NT2/D1 (cell line): ENCODE results near the gene SLCO4A1.

Experiments used
- DNase-seq: peaks from one replicate; pipeline ENCODE4 v3.0.0-alpha.2; 2011; ENCODE audit warnings: low read depth, low spot score
- H3K27me3 ChIP-seq: 2 replicates; pipeline ENCODE4 v1.6.0; 2011; ENCODE audit warnings: mild to moderate bottlenecking; ENCODE audit not compliant: insufficient read length, insufficient read depth
- H3K36me3 ChIP-seq: 2 replicates; pipeline ENCODE4 v1.6.1; 2011; ENCODE audit warnings: mild to moderate bottlenecking, low read length, mixed read lengths; ENCODE audit not compliant: insufficient read depth, insufficient read length
- H3K4me1 ChIP-seq: 2 replicates; pipeline ENCODE4 v1.5.1; 2011; ENCODE audit not compliant: insufficient read depth, insufficient read length
- H3K4me3 ChIP-seq: 2 replicates; pipeline ENCODE4 v1.5.1; 2011; ENCODE audit warnings: low read depth; ENCODE audit not compliant: insufficient read length
- H3K9ac ChIP-seq: 2 replicates; pipeline ENCODE4 v1.6.0; 2011; ENCODE audit warnings: low read depth; ENCODE audit not compliant: insufficient read length
- H3K9me3 ChIP-seq: 2 replicates; pipeline ENCODE4 v1.5.1; 2011; ENCODE audit warnings: mild to moderate bottlenecking, low read length; ENCODE audit not compliant: insufficient read depth
- SUZ12 ChIP-seq: IDR thresholded peaks from 2 replicates; pipeline ENCODE4 v1.6.1; 2011; ENCODE audit not compliant: insufficient read length, insufficient read depth; ENCODE audit errors: extremely low read depth
- YY1 ChIP-seq: IDR thresholded peaks from 2 replicates; pipeline ENCODE4 v1.6.1; 2011; ENCODE audit not compliant: insufficient read length, insufficient read depth
- ZNF274 ChIP-seq: IDR thresholded peaks from 2 replicates; pipeline ENCODE4 v1.6.1; 2011; ENCODE audit warnings: mild to moderate bottlenecking, low read depth, low read length

SLCO4A1 gene

DNA sequence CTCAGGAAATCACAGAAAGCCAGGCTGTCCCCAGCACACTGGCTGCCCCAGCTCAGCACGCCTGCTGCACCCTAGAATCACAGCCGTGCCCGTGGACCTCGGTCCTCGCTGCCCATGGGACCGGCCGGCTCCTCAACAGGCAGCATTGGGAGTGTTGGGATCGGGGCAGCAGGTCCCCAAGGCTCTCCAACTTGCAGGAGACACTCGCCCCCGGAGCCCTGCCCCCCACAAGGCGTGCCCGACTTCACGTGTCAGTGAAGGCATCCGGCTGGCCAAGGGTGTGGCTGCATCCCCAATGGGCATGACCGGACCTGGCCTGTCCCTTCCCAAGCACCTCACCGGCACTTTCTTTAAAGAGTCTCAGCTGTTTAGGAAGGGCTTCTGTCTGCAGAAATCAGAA, 63.3 kb downstream of the SLCO4A1 start:
- DNase-seq = no peak
- no peaks in the 10 kb centered on the region for H3K9me3 ChIP-seq
- H3K4me1 ChIP-seq = peaks cover 13% of the 10 kb centered on the region
- H3K4me3 ChIP-seq = no peak overlapping the region
- peaks cover 49% of the 10 kb centered on the region for H3K27me3 ChIP-seq
- TF ChIP-seq YY1 = no peak
- no peak overlapping the region for H3K9ac ChIP-seq
- no peaks in the 10 kb centered on the region for H3K36me3 ChIP-seq

DNA sequence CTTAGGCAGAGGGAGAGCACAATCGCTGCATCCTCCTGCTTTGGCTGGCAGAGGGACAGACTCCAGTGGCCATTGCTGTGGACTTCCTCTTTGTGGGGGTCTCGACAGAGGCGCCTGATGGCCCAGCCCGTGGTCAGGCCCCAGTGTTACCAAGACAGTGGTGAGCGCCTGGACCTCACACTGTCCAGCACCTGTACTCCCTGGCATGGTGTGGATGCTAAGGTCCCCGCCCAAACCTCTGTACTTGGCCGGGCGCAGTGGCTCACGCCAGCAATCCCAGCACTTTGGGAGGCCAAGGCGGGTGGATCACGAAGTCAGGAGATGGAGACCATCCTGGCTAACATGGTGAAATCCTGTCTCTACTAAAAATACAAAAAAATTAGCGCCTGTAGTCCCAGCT, 64.0 kb downstream of the SLCO4A1 start:
- Histone ChIP-seq H3K9ac (no peak overlapping the region), H3K4me3 (no peak overlapping the region), H3K9me3 (no peaks in the 10 kb centered on the region), H3K27me3 (peaks cover 56% of the 10 kb centered on the region), H3K4me1 (peaks cover 13% of the 10 kb centered on the region), H3K36me3 (no peaks in the 10 kb centered on the region)
- TF ChIP-seq ZNF274 (no peak), SUZ12 (no peak)
- no peak for DNase-seq

DNA sequence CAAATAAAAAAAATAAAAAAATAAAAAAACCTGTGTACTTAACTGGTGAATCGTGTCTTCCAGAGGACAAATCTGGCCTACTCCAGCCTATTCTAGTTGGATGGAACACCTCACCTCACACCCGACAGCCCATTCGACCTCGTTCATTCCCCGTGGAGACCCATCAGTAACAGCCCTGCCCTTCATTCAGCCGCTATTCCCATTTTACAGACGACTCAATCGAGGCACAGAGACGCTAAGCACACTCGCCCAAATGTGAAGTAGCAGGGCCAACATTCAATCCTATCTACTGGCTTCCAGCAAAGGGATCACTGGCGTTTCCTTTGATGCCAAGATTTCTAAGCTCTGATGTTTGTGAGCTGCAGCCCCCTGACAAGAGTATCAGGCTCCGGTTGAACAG, 64.6 kb downstream of the SLCO4A1 start:
- TF ChIP-seq ZNF274 (no peak), SUZ12 (no peak), YY1 (no peak)
- H3K27me3 ChIP-seq = peaks cover 60% of the 10 kb centered on the region
- no peak for DNase-seq
- no peaks in the 10 kb centered on the region for H3K36me3 ChIP-seq
- peaks cover 11% of the 10 kb centered on the region for H3K4me1 ChIP-seq
- H3K4me3 ChIP-seq = no peak overlapping the region
- no peaks in the 10 kb centered on the region for H3K9me3 ChIP-seq
- no peak overlapping the region for H3K9ac ChIP-seq

DNA sequence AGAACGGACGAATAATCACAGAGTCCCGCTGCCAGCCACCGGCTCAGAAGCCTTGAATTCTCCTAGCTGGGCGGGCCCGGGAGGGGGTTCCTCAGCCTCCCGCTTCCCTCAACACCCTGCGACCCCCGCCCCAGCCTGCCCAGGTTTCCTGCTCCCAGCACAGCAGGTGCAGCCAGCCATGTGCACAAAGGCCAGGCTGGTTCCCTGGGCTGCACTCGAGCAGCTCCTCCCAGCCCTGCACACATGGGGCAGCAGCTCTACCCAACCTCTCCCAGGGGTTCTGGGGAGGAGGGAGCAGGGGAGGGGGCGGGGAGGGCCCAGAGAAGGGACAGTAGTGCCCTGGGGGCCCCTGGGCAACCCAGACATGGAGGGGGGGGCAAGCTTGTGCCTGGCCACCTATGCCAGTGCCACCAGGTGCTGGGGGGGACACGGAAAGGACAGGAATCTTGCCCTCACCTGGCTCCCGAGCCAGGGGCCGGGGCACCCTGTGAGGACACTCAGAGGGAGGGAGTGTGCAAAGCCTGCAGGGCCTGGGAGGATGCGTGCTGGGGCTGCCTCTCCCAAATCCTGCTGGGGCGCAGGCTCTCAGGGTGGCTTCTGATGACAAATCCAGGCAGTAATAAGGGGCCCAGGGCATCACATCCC, 65.1 kb downstream of the SLCO4A1 start:
- peaks cover 62% of the 10 kb centered on the region for H3K27me3 ChIP-seq
- H3K4me3 ChIP-seq = no peak overlapping the region
- H3K9me3 ChIP-seq = no peaks in the 10 kb centered on the region
- peaks cover 11% of the 10 kb centered on the region for H3K4me1 ChIP-seq
- DNase-seq = no peak
- H3K36me3 ChIP-seq = no peaks in the 10 kb centered on the region
- TF ChIP-seq ZNF274 (no peak), SUZ12 (no peak), YY1 (no peak)
- no peak overlapping the region for H3K9ac ChIP-seq

DNA sequence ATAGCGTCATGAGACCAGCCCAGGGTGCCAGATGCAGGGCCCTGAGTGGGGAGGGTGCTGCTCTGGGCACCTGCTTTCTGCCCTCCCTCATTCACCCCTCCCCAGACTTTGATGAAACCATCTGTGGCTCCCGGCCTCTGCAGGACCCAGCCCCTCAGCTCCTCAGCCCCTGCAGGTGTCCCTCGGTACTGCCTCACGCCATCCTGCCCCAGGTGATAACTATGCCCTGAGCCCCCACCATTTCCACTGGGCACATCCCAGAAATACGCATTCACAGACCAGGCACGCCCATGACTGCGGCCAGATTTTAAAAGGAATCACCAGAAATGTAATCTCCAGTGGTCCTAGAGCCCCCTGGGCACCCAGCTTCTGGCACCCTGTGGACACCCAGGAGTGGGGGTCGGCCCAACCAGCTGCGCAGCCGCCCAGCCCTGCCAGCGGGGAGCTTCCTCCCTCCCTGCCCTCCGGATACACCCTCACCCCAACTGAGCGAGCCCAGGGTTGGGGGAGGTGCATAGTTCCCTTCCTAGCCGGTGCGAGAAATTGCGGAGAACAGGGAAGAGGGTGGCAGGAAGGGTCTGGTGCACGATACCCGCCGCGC, 65.7 kb downstream of the SLCO4A1 start:
- Histone ChIP-seq H3K4me3 (peak overlapping the region; percentile 40), H3K9me3 (no peaks in the 10 kb centered on the region), H3K27me3 (peaks cover 68% of the 10 kb centered on the region), H3K4me1 (peaks cover 11% of the 10 kb centered on the region), H3K36me3 (no peaks in the 10 kb centered on the region), H3K9ac (peak overlapping the region; percentile 50)
- peak; percentile 27 for DNase-seq
- TF ChIP-seq YY1 (no peak), SUZ12 (no peak), ZNF274 (no peak)

DNA sequence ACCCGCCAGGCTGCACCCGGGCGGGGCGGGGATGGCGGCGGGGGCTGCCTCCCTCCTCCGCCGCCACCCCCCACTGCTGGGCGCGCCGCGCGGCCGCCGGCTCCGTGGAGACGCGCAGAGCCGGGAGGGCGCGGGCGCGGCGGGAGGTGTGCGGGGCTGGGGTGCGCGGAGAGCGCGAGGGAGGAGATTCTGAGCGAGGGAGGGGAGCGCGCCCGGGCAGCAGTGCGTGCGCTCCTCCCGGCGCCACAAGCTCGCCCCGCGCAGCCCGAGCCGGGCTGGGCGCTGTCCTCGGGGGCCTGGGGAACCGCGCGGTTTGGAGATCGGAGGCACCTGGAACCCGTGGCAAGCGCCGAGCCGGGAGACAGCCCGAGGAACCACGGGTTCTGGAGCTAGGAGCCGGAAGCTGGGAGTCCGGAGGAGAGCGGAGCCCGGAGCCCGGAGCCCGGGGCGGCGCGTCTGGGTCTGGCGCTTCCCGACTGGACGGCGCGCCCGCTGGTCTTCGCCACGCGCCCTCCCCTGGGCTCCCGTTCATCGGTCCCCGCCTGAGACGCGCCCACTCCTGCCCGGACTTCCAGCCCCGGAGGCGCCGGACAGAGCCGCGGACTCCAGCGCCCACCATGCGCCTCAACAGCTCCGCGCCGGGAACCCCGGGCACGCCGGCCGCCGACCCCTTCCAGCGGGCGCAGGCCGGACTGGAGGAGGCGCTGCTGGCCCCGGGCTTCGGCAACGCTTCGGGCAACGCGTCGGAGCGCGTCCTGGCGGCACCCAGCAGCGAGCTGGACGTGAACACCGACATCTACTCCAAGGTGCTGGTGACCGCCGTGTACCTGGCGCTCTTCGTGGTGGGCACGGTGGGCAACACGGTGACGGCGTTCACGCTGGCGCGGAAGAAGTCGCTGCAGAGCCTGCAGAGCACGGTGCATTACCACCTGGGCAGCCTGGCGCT, 66.6 kb downstream of the SLCO4A1 start, which contains the start of gene NTSR1:
TSS of gene NTSR1 (plus strand) at position 246 of the 946 bp plus-strand sequence. CDS start at position 618, 372 bp downstream.
- H3K4me3 ChIP-seq = peak within 1 kb of the TSS; percentile 40
- H3K36me3 ChIP-seq = no peaks in the 10 kb centered on the region
- no peaks in the 10 kb centered on the region for H3K9me3 ChIP-seq
- peaks cover 11% of the 10 kb centered on the region for H3K4me1 ChIP-seq
- H3K9ac ChIP-seq = peak within 1 kb of the TSS; percentile 50
- no peak for TF ChIP-seq YY1
- no peak for TF ChIP-seq SUZ12
- no peak for TF ChIP-seq ZNF274
- peak; percentile 15 for DNase-seq
- peaks cover 68% of the 10 kb centered on the region for H3K27me3 ChIP-seq

DNA sequence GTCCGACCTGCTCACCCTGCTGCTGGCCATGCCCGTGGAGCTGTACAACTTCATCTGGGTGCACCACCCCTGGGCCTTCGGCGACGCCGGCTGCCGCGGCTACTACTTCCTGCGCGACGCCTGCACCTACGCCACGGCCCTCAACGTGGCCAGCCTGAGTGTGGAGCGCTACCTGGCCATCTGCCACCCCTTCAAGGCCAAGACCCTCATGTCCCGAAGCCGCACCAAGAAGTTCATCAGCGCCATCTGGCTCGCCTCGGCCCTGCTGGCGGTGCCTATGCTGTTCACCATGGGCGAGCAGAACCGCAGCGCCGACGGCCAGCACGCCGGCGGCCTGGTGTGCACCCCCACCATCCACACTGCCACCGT, 67.2 kb downstream of the SLCO4A1 start:
- peaks cover 11% of the 10 kb centered on the region for H3K4me1 ChIP-seq
- H3K4me3 ChIP-seq = peak overlapping the region; percentile 40
- H3K36me3 ChIP-seq = no peaks in the 10 kb centered on the region
- peak overlapping the region; percentile 50 for H3K9ac ChIP-seq
- H3K27me3 ChIP-seq = peaks cover 72% of the 10 kb centered on the region
- TF ChIP-seq YY1 = no peak
- TF ChIP-seq ZNF274 = no peak
- TF ChIP-seq SUZ12 = no peak
- no peak for DNase-seq
- H3K9me3 ChIP-seq = no peaks in the 10 kb centered on the region
